ENCODE results near the gene ST7L. TPM values are rescaled to one million over a fixed set of nuclear protein-coding genes. Genes with fewer than 3 reads are reported as not detected.

ST7L gene
- total and polyA plus RNA-seq, 9 of the 15 experiments (the other 6 are each of a cell fraction or from before 2014, with no cell fraction given) = 9.0 to 32.5 (median 26.6) TPM

DNA sequence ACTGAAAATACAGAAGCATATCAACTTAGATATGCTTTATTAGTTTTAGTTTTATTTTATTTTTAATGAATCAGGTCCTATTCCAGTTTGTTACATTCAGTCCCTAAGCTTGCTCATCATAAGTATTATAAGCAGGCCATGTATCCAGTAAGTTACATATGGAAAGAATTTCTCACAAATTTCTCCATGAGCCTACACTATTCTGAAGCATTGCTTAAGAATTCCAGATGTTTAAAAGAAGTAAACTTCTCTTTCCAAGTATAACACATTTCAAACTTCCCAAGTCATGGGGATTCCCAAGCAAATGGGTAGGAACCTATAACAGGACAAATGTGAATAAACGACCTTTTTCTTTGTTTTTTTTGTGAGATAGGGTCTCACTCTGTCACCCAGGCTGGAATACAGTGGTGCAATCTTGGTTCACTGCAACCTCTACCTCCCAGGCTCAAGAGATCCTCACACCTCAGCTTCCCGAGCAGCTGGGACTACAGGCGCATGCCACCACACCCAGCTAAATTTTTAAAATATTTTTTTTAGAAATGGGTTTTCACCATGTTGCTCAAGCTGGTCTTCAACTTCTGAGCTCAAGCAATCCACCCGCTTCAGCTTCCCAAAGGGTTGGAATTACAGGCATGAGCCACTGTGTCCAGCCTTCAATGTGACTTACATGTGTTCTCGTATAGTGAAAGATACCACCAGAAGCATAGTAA lies 39.0 kb downstream of the ST7L start (continued):
- TF ChIP-seq, protein P1, sequence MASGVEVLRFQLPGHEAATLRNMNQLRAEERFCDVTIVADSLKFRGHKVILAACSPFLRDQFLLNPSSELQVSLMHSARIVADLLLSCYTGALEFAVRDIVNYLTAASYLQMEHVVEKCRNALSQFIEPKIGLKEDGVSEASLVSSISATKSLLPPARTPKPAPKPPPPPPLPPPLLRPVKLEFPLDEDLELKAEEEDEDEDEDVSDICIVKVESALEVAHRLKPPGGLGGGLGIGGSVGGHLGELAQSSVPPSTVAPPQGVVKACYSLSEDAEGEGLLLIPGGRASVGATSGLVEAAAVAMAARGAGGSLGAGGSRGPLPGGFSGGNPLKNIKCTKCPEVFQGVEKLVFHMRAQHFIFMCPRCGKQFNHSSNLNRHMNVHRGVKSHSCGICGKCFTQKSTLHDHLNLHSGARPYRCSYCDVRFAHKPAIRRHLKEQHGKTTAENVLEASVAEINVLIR (CRISPR knock-in tag; IDR thresholded peaks at IDR 0.05) = no peak
- TF ChIP-seq RUNX1 (IDR thresholded peaks at IDR 0.05; ENCODE audit: low read depth) = no peak
- TF ChIP-seq ZNF75A (CRISPR knock-in tag; IDR thresholded peaks at IDR 0.05) = no peak
- no peak for TF ChIP-seq RB1 (IDR thresholded peaks at IDR 0.05; ENCODE audit: low read depth)
- TF ChIP-seq BRCA1 (IDR thresholded peaks at IDR 0.05) = no peak
- no peak for TF ChIP-seq BRCA1 (CRISPR knock-in tag; IDR thresholded peaks at IDR 0.05)

DNA sequence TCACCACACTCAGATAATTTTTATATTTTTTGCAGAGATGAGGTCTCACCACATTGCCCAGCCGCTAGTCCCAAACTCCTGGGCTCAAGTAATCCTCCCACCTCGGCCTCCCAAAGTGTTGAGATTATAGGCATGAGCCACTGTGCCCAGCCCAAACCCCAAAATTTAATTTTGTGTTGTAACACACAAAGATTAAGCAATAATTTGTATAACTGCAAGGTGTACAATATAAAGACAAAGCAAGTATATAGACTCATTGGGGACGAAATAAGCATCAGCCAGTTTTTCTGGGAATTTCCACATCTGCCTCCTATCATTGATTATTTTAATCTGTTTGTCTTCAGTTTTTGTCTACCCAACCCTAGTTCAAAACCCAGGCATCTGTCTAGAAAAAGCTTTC lies 42.7 kb downstream of the ST7L start:
- POLR2A ChIA-PET = interaction anchor here (0.8 to 1.9 kb wide), 2 partner anchors 14 to 1127 kb away, joined by 3 to 8 read pairs; partner anchors contain the start of gene WDR77
- no peak for ATAC-seq
- no peaks in the 10 kb centered on the region for H3K27me3 ChIP-seq (ENCODE audit: control insufficient read depth in 2 of 2, insufficient read depth in 2 of 2, low read length in 2 of 2)
- TF ChIP-seq ATF1 (CRISPR knock-in tag; IDR thresholded peaks at IDR 0.05) (no peak), ATF1 (tag; IDR thresholded peaks at IDR 0.05) (no peak), ELF4 (CRISPR knock-in tag; IDR thresholded peaks at IDR 0.05) (no peak), CTBP1 (IDR thresholded peaks at IDR 0.05; ENCODE audit: borderline replicate concordance) (no peak), ZNF316 (IDR thresholded peaks at IDR 0.05) (no peak), CEBPG (CRISPR knock-in tag; IDR thresholded peaks at IDR 0.05) (no peak), CEBPG (tag; conservative IDR thresholded peaks at IDR 0.05 in 1 of 2, IDR thresholded peaks at IDR 0.05 in 1 of 2) (peak; percentile 57 to 58; a peak in 3 of 4 replicates)
- TF ChIP-seq, protein P2, sequence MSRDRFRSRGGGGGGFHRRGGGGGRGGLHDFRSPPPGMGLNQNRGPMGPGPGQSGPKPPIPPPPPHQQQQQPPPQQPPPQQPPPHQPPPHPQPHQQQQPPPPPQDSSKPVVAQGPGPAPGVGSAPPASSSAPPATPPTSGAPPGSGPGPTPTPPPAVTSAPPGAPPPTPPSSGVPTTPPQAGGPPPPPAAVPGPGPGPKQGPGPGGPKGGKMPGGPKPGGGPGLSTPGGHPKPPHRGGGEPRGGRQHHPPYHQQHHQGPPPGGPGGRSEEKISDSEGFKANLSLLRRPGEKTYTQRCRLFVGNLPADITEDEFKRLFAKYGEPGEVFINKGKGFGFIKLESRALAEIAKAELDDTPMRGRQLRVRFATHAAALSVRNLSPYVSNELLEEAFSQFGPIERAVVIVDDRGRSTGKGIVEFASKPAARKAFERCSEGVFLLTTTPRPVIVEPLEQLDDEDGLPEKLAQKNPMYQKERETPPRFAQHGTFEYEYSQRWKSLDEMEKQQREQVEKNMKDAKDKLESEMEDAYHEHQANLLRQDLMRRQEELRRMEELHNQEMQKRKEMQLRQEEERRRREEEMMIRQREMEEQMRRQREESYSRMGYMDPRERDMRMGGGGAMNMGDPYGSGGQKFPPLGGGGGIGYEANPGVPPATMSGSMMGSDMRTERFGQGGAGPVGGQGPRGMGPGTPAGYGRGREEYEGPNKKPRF (IDR thresholded peaks at IDR 0.05; ENCODE audit: low read depth, low read length) = no peak
- TF ChIP-seq, protein P3, sequence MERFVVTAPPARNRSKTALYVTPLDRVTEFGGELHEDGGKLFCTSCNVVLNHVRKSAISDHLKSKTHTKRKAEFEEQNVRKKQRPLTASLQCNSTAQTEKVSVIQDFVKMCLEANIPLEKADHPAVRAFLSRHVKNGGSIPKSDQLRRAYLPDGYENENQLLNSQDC (CRISPR knock-in tag; IDR thresholded peaks at IDR 0.05) = no peak
- no peaks in the 10 kb centered on the region for H3K79me2 ChIP-seq (ENCODE audit: control insufficient read depth, insufficient read depth, low read length)
- H3K4me3 ChIP-seq = no peak overlapping the region
- no peak overlapping the region for H3K27ac ChIP-seq (ENCODE audit: extremely low read depth, low read depth, low read length)
- BruUV-seq (replicated peaks) = no TSS peak
- no peak overlapping the region for H3K9ac ChIP-seq (ENCODE audit: insufficient read depth in 1 of 2, low read depth in 2 of 2, low read length in 2 of 2)
- H3K9me1 ChIP-seq (ENCODE audit: control insufficient read depth, insufficient read depth, low read length) = no peaks in the 10 kb centered on the region
- no peak for FAIRE-seq
- intact Hi-C loops (cut with micrococcal nuclease) = no loop called here
- peaks cover 0 to 9% of the 10 kb centered on the region in 2 experiments; a peak in 3 of 5 replicates for H3K4me1 ChIP-seq (replicated peaks in 1 of 2; ENCODE audit: control insufficient read depth in 2 of 2, insufficient read depth in 2 of 2, low read length in 2 of 2)
- DNase-seq (ENCODE audit: extremely low read depth in 1 of 4, low spot score in 3 of 4) = no peak
- H3K4me2 ChIP-seq (ENCODE audit: insufficient read depth, low read length) = no peak overlapping the region
- CTCF ChIA-PET (ENCODE audit: low intra/inter-chr PET ratio) = no interaction called here
- H4K20me1 ChIP-seq (replicated peaks; ENCODE audit: control insufficient read depth, insufficient read depth, low read length) = no peaks in the 10 kb centered on the region
- H2AFZ ChIP-seq (ENCODE audit: low read depth, low read length) = no peak overlapping the region
- WGBS (ENCODE audit: insufficient coverage, low coverage, missing lambda C conversion rate) = 86% methylated on average over 3 of the region's 3 CpGs
- H3K9me3 ChIP-seq (replicated peaks; ENCODE audit: control insufficient read depth, insufficient read depth, low read depth, low read length) = no peaks in the 10 kb centered on the region
- in situ Hi-C loops (cut with MboI) = no loop called here
- H3K36me3 ChIP-seq (ENCODE audit: control insufficient read depth, insufficient read depth, low read length) = peaks cover 18% of the 10 kb centered on the region; the same call in 2 of the 3 replicates

Data from K562 (cell line).